SK-N-SH treated with all-trans-retinoic acid at 6 μM for 48 hours (cell line): Measurements from ENCODE around the gene HEATR5B.
A peak's percentile ranks its signal among the peaks of the same experiment; 100 is the strongest.

Source experiments
- ATAC-seq: fragments of 200-7000 bp; cut with Tn5 transposase; 3 replicates; pipeline ENCODE4 v1.9.1; 2020; ENCODE audit warnings: mild to moderate bottlenecking, moderate library complexity
- ARNTL ChIP-seq: fragments of 450-650 bp; formaldehyde crosslinking; IDR thresholded peaks from 2 replicates; pipeline ENCODE4 v1.5.0; 2020; ENCODE audit warnings: low read depth, mild to moderate bottlenecking, moderate library complexity, borderline replicate concordance
- BACH2 ChIP-seq: fragments of 250-450 bp; sonication (Bioruptor Pico); IDR thresholded peaks from 2 replicates; pipeline ENCODE4 v1.9.0; 2021; ENCODE audit warnings: mild to moderate bottlenecking, borderline replicate concordance
- CREB5 ChIP-seq: fragments of 250-450 bp; sonication (Bioruptor Pico); IDR thresholded peaks from 2 replicates; pipeline ENCODE4 v1.5.1; 2020; ENCODE audit warnings: low read depth, mild to moderate bottlenecking, moderate library complexity
- ESRRG ChIP-seq: fragments of 250-450 bp; sonication (Bioruptor Pico); IDR thresholded peaks from 2 replicates; pipeline ENCODE4 v1.6.1; 2021; ENCODE audit warnings: mild to moderate bottlenecking
- GLIS3 ChIP-seq: fragments of 250-450 bp; sonication (Bioruptor Pico); IDR thresholded peaks from 2 replicates; pipeline ENCODE4 v1.5.0; 2020; ENCODE audit warnings: mild to moderate bottlenecking, moderate library complexity
- ISL1 ChIP-seq: fragments of 250-450 bp; sonication (Bioruptor Pico); IDR thresholded peaks from 2 replicates; pipeline ENCODE4 v2.1.2; 2022; ENCODE audit warnings: mild to moderate bottlenecking, moderate library complexity
- OSR1 ChIP-seq: fragments of 250-450 bp; sonication (Bioruptor Pico); IDR thresholded peaks from 2 replicates; pipeline ENCODE4 v1.8.0; 2022; ENCODE audit warnings: moderate library complexity, mild to moderate bottlenecking, inconsistent platforms
- POU6F1 ChIP-seq: fragments of 250-450 bp; sonication (Bioruptor Pico); IDR thresholded peaks from 2 replicates; pipeline ENCODE4 v1.8.0; 2021; ENCODE audit warnings: low read depth, mild to moderate bottlenecking, moderate library complexity, borderline replicate concordance
- PPARA ChIP-seq: fragments of 250-450 bp; sonication (Bioruptor Pico); IDR thresholded peaks from 2 replicates; pipeline ENCODE4 v1.5.0; 2020; ENCODE audit warnings: mild to moderate bottlenecking, borderline replicate concordance
- RARB ChIP-seq: fragments of 250-450 bp; sonication (Bioruptor Pico); IDR thresholded peaks from 2 replicates; pipeline ENCODE4 v1.8.0; 2021; ENCODE audit warnings: mild to moderate bottlenecking, moderate library complexity
- TCF4 ChIP-seq: fragments of 250-450 bp; sonication (Bioruptor Pico); IDR thresholded peaks from 2 replicates; pipeline ENCODE4 v1.8.0; 2021; ENCODE audit warnings: mild to moderate bottlenecking, moderate library complexity, borderline replicate concordance
- TOX ChIP-seq: fragments of 250-450 bp; sonication (Bioruptor Pico); IDR thresholded peaks from 2 replicates; pipeline ENCODE4 v1.8.0; 2021; ENCODE audit warnings: mild to moderate bottlenecking, moderate library complexity, borderline replicate concordance
- ZC3H10 ChIP-seq: fragments of 250-450 bp; sonication (Bioruptor Pico); IDR thresholded peaks from 2 replicates; pipeline ENCODE4 v1.5.1; 2021; ENCODE audit warnings: mild to moderate bottlenecking, moderate library complexity
- ZFP3 ChIP-seq: fragments of 250-450 bp; sonication (Bioruptor Pico); IDR thresholded peaks from 2 replicates; pipeline ENCODE4 v1.5.0; 2020; ENCODE audit warnings: mild to moderate bottlenecking, moderate library complexity
- ZFP30 ChIP-seq: fragments of 450-650 bp; formaldehyde crosslinking; IDR thresholded peaks from 2 replicates; pipeline ENCODE4 v1.5.0; 2022; ENCODE audit warnings: mild to moderate bottlenecking, moderate library complexity
- ZNF565 ChIP-seq: fragments of 450-650 bp; formaldehyde crosslinking; conservative IDR thresholded peaks from 2 replicates; pipeline ENCODE4 v1.5.0; 2020; ENCODE audit warnings: low read depth, mild to moderate bottlenecking, moderate library complexity
- ZNF70 ChIP-seq: fragments of 450-650 bp; formaldehyde crosslinking; IDR thresholded peaks from 2 replicates; pipeline ENCODE4 v1.5.0; 2020; ENCODE audit warnings: mild to moderate bottlenecking, moderate library complexity
- ZNF8 ChIP-seq: fragments of 450-650 bp; formaldehyde crosslinking; IDR thresholded peaks from 2 replicates; pipeline ENCODE4 v1.5.0; 2020; ENCODE audit warnings: mild to moderate bottlenecking, moderate library complexity
- TF ChIP-seq, protein P1 (sequence below): fragments of 250-450 bp; sonication (Bioruptor Pico); IDR thresholded peaks from 2 replicates; pipeline ENCODE4 v1.5.1; 2021; ENCODE audit warnings: mild to moderate bottlenecking, moderate library complexity
- TF ChIP-seq, protein P2 (sequence below): fragments of 250-450 bp; sonication (Bioruptor Pico); IDR thresholded peaks from 2 replicates; pipeline ENCODE4 v1.5.0; 2020; ENCODE audit warnings: mild to moderate bottlenecking, moderate library complexity

The HEATR5B gene

GRCh38 chr2:36965751-36966369 lies 118.3 kb downstream of the HEATR5B start:
- TF ChIP-seq TOX = no peak
- TF ChIP-seq, protein P1, sequence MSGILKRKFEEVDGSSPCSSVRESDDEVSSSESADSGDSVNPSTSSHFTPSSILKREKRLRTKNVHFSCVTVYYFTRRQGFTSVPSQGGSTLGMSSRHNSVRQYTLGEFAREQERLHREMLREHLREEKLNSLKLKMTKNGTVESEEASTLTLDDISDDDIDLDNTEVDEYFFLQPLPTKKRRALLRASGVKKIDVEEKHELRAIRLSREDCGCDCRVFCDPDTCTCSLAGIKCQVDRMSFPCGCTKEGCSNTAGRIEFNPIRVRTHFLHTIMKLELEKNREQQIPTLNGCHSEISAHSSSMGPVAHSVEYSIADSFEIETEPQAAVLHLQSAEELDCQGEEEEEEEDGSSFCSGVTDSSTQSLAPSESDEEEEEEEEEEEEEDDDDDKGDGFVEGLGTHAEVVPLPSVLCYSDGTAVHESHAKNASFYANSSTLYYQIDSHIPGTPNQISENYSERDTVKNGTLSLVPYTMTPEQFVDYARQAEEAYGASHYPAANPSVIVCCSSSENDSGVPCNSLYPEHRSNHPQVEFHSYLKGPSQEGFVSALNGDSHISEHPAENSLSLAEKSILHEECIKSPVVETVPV (CRISPR knock-in tag) = no peak
- no peak for TF ChIP-seq BACH2 (CRISPR knock-in tag)
- no peak for TF ChIP-seq ARNTL
- 0 out of 2 replicates have a peak, but pooled peaks have one; percentile 12 for TF ChIP-seq TCF4 (CRISPR knock-in tag)
- ATAC-seq = peak; percentile 39

- ATAC-seq = no peak
- TF ChIP-seq ZNF565 (CRISPR knock-in tag) = no peak
- no peak for TF ChIP-seq TCF4 (CRISPR knock-in tag)
- no peak for TF ChIP-seq ZNF8 (CRISPR knock-in tag)
- no peak for TF ChIP-seq GLIS3
- no peak for TF ChIP-seq OSR1 (CRISPR knock-in tag)
- no peak for TF ChIP-seq BACH2 (CRISPR knock-in tag)
- TF ChIP-seq RARB (CRISPR knock-in tag) = no peak
- no peak for TF ChIP-seq ESRRG (CRISPR knock-in tag)
- no peak for TF ChIP-seq ARNTL
- TF ChIP-seq POU6F1 (CRISPR knock-in tag) = no peak
- no peak for TF ChIP-seq ZFP3 (CRISPR knock-in tag)
- no peak for TF ChIP-seq ZC3H10 (CRISPR knock-in tag)
- TF ChIP-seq ZFP30 = no peak
- TF ChIP-seq PPARA = no peak
- TF ChIP-seq CREB5 (CRISPR knock-in tag) = no peak
- TF ChIP-seq TOX = no peak
- TF ChIP-seq ISL1 (CRISPR knock-in tag) = no peak
- TF ChIP-seq ZNF70 (CRISPR knock-in tag) = no peak
- TF ChIP-seq, all 23 proteins: peak for 0
These were observed 119.0 kb downstream of the HEATR5B start for GRCh38 chr2:36965206-36965605.

DNA sequence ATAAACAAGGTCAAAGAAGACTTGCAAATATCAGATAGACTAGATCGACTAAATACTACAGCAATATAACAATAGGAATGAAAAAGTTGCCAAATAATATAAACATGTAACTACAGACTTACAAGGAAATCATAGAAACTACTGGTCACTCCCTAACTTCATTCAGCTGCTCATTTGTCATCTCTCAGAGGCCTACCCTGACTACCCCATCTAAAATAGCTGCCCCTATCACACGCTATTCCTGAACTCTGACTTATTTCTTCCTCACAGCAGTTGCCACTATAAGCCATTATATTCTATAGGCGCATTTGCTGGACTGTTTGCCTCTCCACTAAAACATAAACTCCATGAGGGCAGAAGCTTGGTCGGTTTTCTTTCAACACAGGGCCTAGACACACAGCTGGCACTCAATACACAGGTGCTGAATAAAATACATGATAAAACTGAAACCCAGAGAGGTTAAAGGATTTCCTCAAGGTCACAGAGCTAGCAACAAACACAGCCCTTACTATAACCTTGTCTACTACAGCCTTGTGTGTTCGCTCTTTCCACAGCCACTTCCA lies 119.6 kb downstream of the HEATR5B start:
- no peak for TF ChIP-seq ZFP3 (CRISPR knock-in tag)
- TF ChIP-seq ARNTL = no peak
- no peak for TF ChIP-seq ESRRG (CRISPR knock-in tag)
- TF ChIP-seq GLIS3 = no peak
- no peak for TF ChIP-seq ZC3H10 (CRISPR knock-in tag)
- TF ChIP-seq, protein P2, sequence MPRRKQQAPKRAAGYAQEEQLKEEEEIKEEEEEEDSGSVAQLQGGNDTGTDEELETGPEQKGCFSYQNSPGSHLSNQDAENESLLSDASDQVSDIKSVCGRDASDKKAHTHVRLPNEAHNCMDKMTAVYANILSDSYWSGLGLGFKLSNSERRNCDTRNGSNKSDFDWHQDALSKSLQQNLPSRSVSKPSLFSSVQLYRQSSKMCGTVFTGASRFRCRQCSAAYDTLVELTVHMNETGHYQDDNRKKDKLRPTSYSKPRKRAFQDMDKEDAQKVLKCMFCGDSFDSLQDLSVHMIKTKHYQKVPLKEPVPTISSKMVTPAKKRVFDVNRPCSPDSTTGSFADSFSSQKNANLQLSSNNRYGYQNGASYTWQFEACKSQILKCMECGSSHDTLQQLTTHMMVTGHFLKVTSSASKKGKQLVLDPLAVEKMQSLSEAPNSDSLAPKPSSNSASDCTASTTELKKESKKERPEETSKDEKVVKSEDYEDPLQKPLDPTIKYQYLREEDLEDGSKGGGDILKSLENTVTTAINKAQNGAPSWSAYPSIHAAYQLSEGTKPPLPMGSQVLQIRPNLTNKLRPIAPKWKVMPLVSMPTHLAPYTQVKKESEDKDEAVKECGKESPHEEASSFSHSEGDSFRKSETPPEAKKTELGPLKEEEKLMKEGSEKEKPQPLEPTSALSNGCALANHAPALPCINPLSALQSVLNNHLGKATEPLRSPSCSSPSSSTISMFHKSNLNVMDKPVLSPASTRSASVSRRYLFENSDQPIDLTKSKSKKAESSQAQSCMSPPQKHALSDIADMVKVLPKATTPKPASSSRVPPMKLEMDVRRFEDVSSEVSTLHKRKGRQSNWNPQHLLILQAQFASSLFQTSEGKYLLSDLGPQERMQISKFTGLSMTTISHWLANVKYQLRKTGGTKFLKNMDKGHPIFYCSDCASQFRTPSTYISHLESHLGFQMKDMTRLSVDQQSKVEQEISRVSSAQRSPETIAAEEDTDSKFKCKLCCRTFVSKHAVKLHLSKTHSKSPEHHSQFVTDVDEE = no peak
- no peak for TF ChIP-seq ZNF565 (CRISPR knock-in tag)
- TF ChIP-seq ZNF70 (CRISPR knock-in tag) = no peak
- TF ChIP-seq ZNF8 (CRISPR knock-in tag) = no peak
- no peak for TF ChIP-seq ZFP30
- no peak for TF ChIP-seq TOX
- TF ChIP-seq TCF4 (CRISPR knock-in tag) = no peak
- TF ChIP-seq, protein P1 (CRISPR knock-in tag) = no peak
- TF ChIP-seq OSR1 (CRISPR knock-in tag) = no peak
- no peak for TF ChIP-seq ISL1 (CRISPR knock-in tag)
- TF ChIP-seq, all 23 proteins: peak for 0
- no peak for ATAC-seq
